Vagina (tissue), 2 donors: ENCODE data around the gene RAB11FIP4. TPM values are rescaled to one million over a fixed set of nuclear protein-coding genes. Genes with fewer than 3 reads are reported as not detected.

Source experiments
- DNase-seq, 2 donors: peaks; one replicate each; pipeline ENCODE4 v3.0.0-alpha.2; 2017; ENCODE audit errors: extremely low spot score in 2 of 2
- H3K27ac ChIP-seq: fragments of 200-600 bp; sonication (generic); one replicate; pipeline ENCODE4 v1.5.1; 2019
- H3K27me3 ChIP-seq: fragments of 200-600 bp; sonication (generic); one replicate; pipeline ENCODE4 v1.5.1; 2019
- H3K36me3 ChIP-seq, 2 donors: fragments of 200-600 bp; sonication (generic); one replicate each; pipeline ENCODE4 v1.5.1; 2017 to 2019
- H3K4me1 ChIP-seq: fragments of 200-600 bp; sonication (generic); one replicate; pipeline ENCODE4 v1.5.1; 2019
- H3K4me3 ChIP-seq, 2 donors: fragments of 200-600 bp; sonication (generic); 1 replicate in 1 of 2; 2 replicates in 1 of 2; pipeline ENCODE4 v1.5.1; 2016 to 2019
- H3K9me3 ChIP-seq: fragments of 200-600 bp; sonication (generic); one replicate; pipeline ENCODE4 v1.5.1; 2019
- CTCF ChIP-seq, 3 experiments: fragments of 450-650 bp in 2 of 3; fragments of 200-600 bp in 1 of 3; sonication (generic) in 1 of 3; IDR thresholded peaks; one replicate each; pipeline ENCODE4 v1.5.1; 2017 to 2019; ENCODE audit warnings: antibody characterized with exemption in 3 of 3, mild to moderate bottlenecking in 2 of 3, moderate library complexity in 2 of 3
- POLR2A ChIP-seq, 2 donors: fragments of 450-650 bp; IDR thresholded peaks; one replicate each; pipeline ENCODE4 v1.6.1; 2017; ENCODE audit warnings: antibody characterized with exemption in 2 of 2, mild to moderate bottlenecking in 2 of 2, moderate library complexity in 2 of 2
- POLR2AphosphoS5 ChIP-seq, 2 donors: sonication (generic); formaldehyde crosslinking; IDR thresholded peaks; one replicate each; pipeline ENCODE4 v1.9.0; 2017; ENCODE audit warnings: antibody characterized with exemption in 2 of 2, mild to moderate bottlenecking in 2 of 2, low read depth in 1 of 2; ENCODE audit not compliant: insufficient read depth in 1 of 2
- intact Hi-C: fragments of 100-400 bp; cut with DNase I; formaldehyde crosslinking; loops from one replicate; pipeline ENCODE4 v1.15.1; 2023
- total RNA-seq: library from RNA; depleted of rRNA; stranded (reverse); fragments of >200 nt; gene quantifications from one replicate; pipeline ENCODE4 v1.2.3, GENCODE V29; 2016

RAB11FIP4 gene
- total RNA-seq, 1 donor from 2014 or later, result 11.0 TPM

GRCh38 chr17:31400481-31400950 lies 9.0 kb downstream of the RAB11FIP4 start:
- intact Hi-C loops, result no loop called here
- Histone ChIP-seq H3K4me3 (no peak overlapping the region), H3K27me3 (no peaks in the 10 kb centered on the region), H3K4me1 (no peaks in the 10 kb centered on the region), H3K27ac (no peak overlapping the region), H3K9me3 (no peaks in the 10 kb centered on the region), H3K36me3 (no peaks in the 10 kb centered on the region)
- DNase-seq, result peak in 1 of 2 donors; percentile 74
- TF ChIP-seq POLR2A (IDR thresholded peaks at IDR 0.05) (no peak), CTCF (IDR thresholded peaks at IDR 0.05) (no peak), POLR2AphosphoS5 (IDR thresholded peaks at IDR 0.05; ENCODE audit: insufficient read depth in 1 of 2, low read depth in 1 of 2) (no peak)

DNA sequence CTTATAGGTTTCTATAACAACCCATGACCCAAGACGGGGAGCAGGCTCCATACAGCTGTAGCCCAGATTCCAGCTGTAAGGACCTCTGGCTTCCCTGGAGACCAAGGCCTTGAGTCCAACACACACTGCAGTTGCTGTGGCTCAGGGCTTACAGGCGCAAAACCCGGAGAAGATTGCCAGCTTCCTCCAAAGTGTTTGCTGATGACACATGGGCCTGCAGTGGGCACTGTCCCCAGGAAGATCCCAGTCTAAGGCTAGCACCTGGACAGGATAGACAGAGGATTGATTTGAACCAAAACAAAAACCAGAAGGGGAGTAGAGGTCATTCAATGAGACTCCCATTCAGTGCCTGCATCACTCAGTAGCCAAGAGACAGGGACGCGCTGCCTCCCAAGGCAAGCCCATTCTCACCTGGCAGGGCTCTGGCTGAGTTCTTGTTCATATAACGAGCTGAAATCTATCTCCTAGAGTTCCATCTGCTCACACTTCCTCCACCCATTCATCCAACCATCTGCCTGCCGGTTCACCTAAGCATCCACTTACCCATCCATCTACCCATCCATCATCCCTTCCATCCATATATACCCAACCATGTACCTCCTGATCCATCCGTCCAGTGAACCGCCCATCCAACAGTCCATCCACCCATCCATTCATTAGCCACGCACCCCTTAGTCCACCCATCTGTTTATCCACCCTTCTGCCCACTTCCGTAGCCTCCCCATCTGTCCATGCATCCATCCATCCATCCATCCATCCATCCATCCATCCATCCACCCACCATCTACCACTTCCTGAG lies 10.2 kb downstream of the RAB11FIP4 start:
- no peaks in the 10 kb centered on the region for H3K27me3 ChIP-seq
- no peak overlapping the region for H3K4me3 ChIP-seq
- TF ChIP-seq CTCF (IDR thresholded peaks at IDR 0.05) (no peak), POLR2A (IDR thresholded peaks at IDR 0.05) (no peak), POLR2AphosphoS5 (IDR thresholded peaks at IDR 0.05; ENCODE audit: insufficient read depth in 1 of 2, low read depth in 1 of 2) (no peak)
- intact Hi-C loops, result no loop called here
- no peaks in the 10 kb centered on the region for H3K9me3 ChIP-seq
- DNase-seq, result no peak
- H3K4me1 ChIP-seq, result no peaks in the 10 kb centered on the region
- no peaks in the 10 kb centered on the region for H3K36me3 ChIP-seq
- no peak overlapping the region for H3K27ac ChIP-seq

GRCh38 chr17:31404028-31404949 lies 12.8 kb downstream of the RAB11FIP4 start:
- intact Hi-C loops, result no loop called here
- DNase-seq, result no peak

GRCh38 chr17:31405890-31406371 lies 14.5 kb downstream of the RAB11FIP4 start:
- no peak for DNase-seq
- no peak for TF ChIP-seq CTCF (IDR thresholded peaks at IDR 0.05)
- TF ChIP-seq POLR2AphosphoS5 (IDR thresholded peaks at IDR 0.05; ENCODE audit: insufficient read depth in 1 of 2, low read depth in 1 of 2), result no peak
- no peak for TF ChIP-seq POLR2A (IDR thresholded peaks at IDR 0.05)
- Histone ChIP-seq H3K27ac (no peak overlapping the region), H3K36me3 (no peaks in the 10 kb centered on the region), H3K27me3 (no peaks in the 10 kb centered on the region), H3K4me1 (no peaks in the 10 kb centered on the region), H3K4me3 (no peak overlapping the region), H3K9me3 (no peaks in the 10 kb centered on the region)
- intact Hi-C loops, result no loop called here

More at GRCh38 chr17:31404028-31404949, 12.8 kb downstream of the RAB11FIP4 start:
- H3K4me3 ChIP-seq, result no peak overlapping the region
- H3K4me1 ChIP-seq, result no peaks in the 10 kb centered on the region
- no peaks in the 10 kb centered on the region for H3K36me3 ChIP-seq
- no peaks in the 10 kb centered on the region for H3K9me3 ChIP-seq
- no peak for TF ChIP-seq CTCF (IDR thresholded peaks at IDR 0.05)
- TF ChIP-seq POLR2AphosphoS5 (IDR thresholded peaks at IDR 0.05; ENCODE audit: insufficient read depth in 1 of 2, low read depth in 1 of 2), result no peak
- TF ChIP-seq POLR2A (IDR thresholded peaks at IDR 0.05), result no peak
- H3K27me3 ChIP-seq, result no peaks in the 10 kb centered on the region
- no peak overlapping the region for H3K27ac ChIP-seq
